ENCODE data around the gene ATP6V0D1. TPM values are rescaled to one million over a fixed set of nuclear protein-coding genes. Genes with fewer than 3 reads are reported as not detected.

ATP6V0D1 gene
- total RNA-seq, 1 experiment from 2014 or later = 43.0 TPM

DNA sequence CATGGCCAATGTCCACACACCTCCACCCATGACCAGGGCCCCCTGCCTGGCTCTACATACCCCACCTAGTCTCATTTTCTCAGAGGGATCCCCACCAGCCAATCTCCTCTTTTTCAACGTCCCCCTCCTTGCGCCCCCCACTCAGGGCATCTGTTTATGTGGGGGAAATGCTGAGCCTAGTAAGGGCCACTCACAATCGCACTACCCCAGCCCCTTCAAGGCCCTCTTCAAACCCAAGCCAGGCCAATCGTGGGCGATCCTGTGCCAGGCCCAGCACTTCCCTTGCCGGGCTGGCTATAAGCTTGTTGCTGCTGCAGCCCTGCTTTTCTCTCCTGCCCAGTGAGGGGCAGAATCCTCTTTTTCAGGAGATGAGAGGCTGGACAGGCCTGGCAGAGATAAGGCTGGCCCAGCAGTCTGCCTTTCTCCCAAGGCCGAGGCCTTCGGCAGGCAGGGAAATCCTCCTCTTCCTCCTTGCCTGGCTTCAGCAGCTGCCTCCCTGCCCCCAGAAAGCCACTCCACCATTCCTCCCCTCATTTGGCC lies 33.9 kb downstream of the ATP6V0D1 start:
- no peak overlapping the region for H2BK5ac ChIP-seq (ENCODE audit: insufficient read length, low read length)
- no peaks in the 10 kb centered on the region for H3K27me3 ChIP-seq (ENCODE audit: insufficient read depth, low read length)
- no peaks in the 10 kb centered on the region for H3K4me1 ChIP-seq (ENCODE audit: insufficient read depth, low read length)
- peak overlapping the region in 1 of 3 experiments; percentile 65; a peak in 2 of 7 replicates for H3K27ac Mint-ChIP-seq
- H3K4me3 Mint-ChIP-seq = no peak overlapping the region
- no peak overlapping the region for H3K4me2 ChIP-seq (ENCODE audit: insufficient read depth, insufficient read length, low read length)
- H2BK20ac ChIP-seq (ENCODE audit: low read depth, low read length, poor library complexity, severe bottlenecking) = no peak overlapping the region
- H3K9ac ChIP-seq (ENCODE audit: extremely low read depth, insufficient read length, low read length) = no peak overlapping the region
- no peak overlapping the region for H3T11ph ChIP-seq (ENCODE audit: low read length)
- H3K36me3 Mint-ChIP-seq (ENCODE audit: insufficient read depth in 1 of 3, low read depth in 3 of 3) = peaks cover 0 to 24% (median 11%) of the 10 kb centered on the region in 3 experiments; a peak in 6 of 7 replicates
- peaks cover 11% of the 10 kb centered on the region in 2 experiments for H3K4me1 Mint-ChIP-seq
- H2AFZ ChIP-seq (ENCODE audit: low read length) = no peak overlapping the region
- H3K79me1 ChIP-seq (ENCODE audit: insufficient read depth, low read depth, low read length, poor library complexity, severe bottlenecking) = no peaks in the 10 kb centered on the region
- no peaks in the 10 kb centered on the region for H3K79me2 ChIP-seq (ENCODE audit: insufficient read depth, low read length)
- no peaks in the 10 kb centered on the region for H3K9me3 ChIP-seq (ENCODE audit: control insufficient read depth, low read depth, low read length)
- no peaks in the 10 kb centered on the region for H3K27me3 Mint-ChIP-seq (ENCODE audit: low read depth)
- H3K14ac ChIP-seq (ENCODE audit: insufficient read depth, low read length) = no peak overlapping the region
- TF ChIP-seq, protein P1, sequence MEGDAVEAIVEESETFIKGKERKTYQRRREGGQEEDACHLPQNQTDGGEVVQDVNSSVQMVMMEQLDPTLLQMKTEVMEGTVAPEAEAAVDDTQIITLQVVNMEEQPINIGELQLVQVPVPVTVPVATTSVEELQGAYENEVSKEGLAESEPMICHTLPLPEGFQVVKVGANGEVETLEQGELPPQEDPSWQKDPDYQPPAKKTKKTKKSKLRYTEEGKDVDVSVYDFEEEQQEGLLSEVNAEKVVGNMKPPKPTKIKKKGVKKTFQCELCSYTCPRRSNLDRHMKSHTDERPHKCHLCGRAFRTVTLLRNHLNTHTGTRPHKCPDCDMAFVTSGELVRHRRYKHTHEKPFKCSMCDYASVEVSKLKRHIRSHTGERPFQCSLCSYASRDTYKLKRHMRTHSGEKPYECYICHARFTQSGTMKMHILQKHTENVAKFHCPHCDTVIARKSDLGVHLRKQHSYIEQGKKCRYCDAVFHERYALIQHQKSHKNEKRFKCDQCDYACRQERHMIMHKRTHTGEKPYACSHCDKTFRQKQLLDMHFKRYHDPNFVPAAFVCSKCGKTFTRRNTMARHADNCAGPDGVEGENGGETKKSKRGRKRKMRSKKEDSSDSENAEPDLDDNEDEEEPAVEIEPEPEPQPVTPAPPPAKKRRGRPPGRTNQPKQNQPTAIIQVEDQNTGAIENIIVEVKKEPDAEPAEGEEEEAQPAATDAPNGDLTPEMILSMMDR (conservative IDR thresholded peaks at IDR 0.05) = no peak
- no peak overlapping the region for H3K18ac ChIP-seq (ENCODE audit: insufficient read length, low read depth, low read length)
- no CpG with 5 or more reads among the region's 8 CpGs for WGBS (ENCODE audit: extremely low coverage, insufficient read length, low lambda C conversion rate)
- no peaks in the 10 kb centered on the region for H3K23me2 ChIP-seq (ENCODE audit: insufficient read length, low read depth, low read length, poor library complexity, severe bottlenecking)
- H4K8ac ChIP-seq (replicated peaks; ENCODE audit: insufficient read length, low read depth, low read length) = no peak overlapping the region
- H4K91ac ChIP-seq (ENCODE audit: insufficient read length, low read depth, low read length) = no peak overlapping the region
- no peak overlapping the region for H4K5ac ChIP-seq (ENCODE audit: insufficient read length, low read depth, low read length)
- H3K27ac ChIP-seq (ENCODE audit: insufficient read length, low read depth, low read length) = no peak overlapping the region
- H3K9me3 Mint-ChIP-seq = no peaks in the 10 kb centered on the region
- H2BK12ac ChIP-seq (ENCODE audit: insufficient read length, low read depth, low read length) = no peak overlapping the region
- H3K56ac ChIP-seq (ENCODE audit: insufficient read length, low read depth, low read length) = no peak overlapping the region
- H3K23ac ChIP-seq (ENCODE audit: insufficient read length, low read depth, low read length) = no peak overlapping the region
- H4K20me1 ChIP-seq (ENCODE audit: control insufficient read depth, insufficient read depth, insufficient read length) = no peaks in the 10 kb centered on the region
- no peak overlapping the region for H3K4ac ChIP-seq (ENCODE audit: low read depth, low read length)
- no peak for DNase-seq
- no peak overlapping the region for H2BK15ac ChIP-seq (ENCODE audit: low read depth, low read length)
- H2AK5ac ChIP-seq (ENCODE audit: insufficient read length, low read length) = no peak overlapping the region
- H2BK120ac ChIP-seq (ENCODE audit: low read depth, low read length, poor library complexity, severe bottlenecking) = no peak overlapping the region

All from H9 (cell line).